Stimulated activated CD8-positive, alpha-beta memory T cell treated with anti-CD3 and anti-CD28 coated beads, Interleukin-7, amount 100 ng/mL, for 1 hour (primary cell): ENCODE measurements around the gene SPATC1L.
A peak's percentile ranks its signal among the peaks of the same experiment; 100 is the strongest.
"Not testable (repeated sequence)": the region's sequence is repeated elsewhere in the genome, so short reads cannot be mapped to it uniquely, and the experiment has no call there.

Source experiments
- DNase-seq, 2 donors: peaks; one replicate each; pipeline ENCODE4 v3.0.0-alpha.2; 2020; ENCODE audit warnings: low read depth in 2 of 2

The SPATC1L gene

GRCh38 chr21:46200877-46201803 lies 16.9 kb upstream of the SPATC1L start:
- not testable (repeated sequence) for DNase-seq

GRCh38 chr21:46199436-46200373 lies 15.4 kb upstream of the SPATC1L start:
- no peak for DNase-seq

GRCh38 chr21:46196733-46197132 lies 12.5 kb upstream of the SPATC1L start:
- DNase-seq, result no peak

- no peak for DNase-seq
These were observed 11.4 kb upstream of the SPATC1L start for GRCh38 chr21:46195595-46196195.

GRCh38 chr21:46194374-46195334 lies 10.4 kb upstream of the SPATC1L start:
- DNase-seq, result no peak

GRCh38 chr21:46193829-46194373 lies 9.6 kb upstream of the SPATC1L start:
- no peak for DNase-seq

GRCh38 chr21:46191686-46192575 lies 7.7 kb upstream of the SPATC1L start:
- DNase-seq, result no peak

- DNase-seq, result no peak
These were observed 7.0 kb upstream of the SPATC1L start for GRCh38 chr21:46191257-46191685.

GRCh38 chr21:46190491-46191131 lies 6.4 kb upstream of the SPATC1L start:
- DNase-seq, result no peak

- DNase-seq, result no peak
These were observed 5.8 kb upstream of the SPATC1L start for GRCh38 chr21:46189959-46190490.

GRCh38 chr21:46189213-46189958 lies 5.1 kb upstream of the SPATC1L start:
- DNase-seq, result no peak

GRCh38 chr21:46188226-46189212 lies 4.3 kb upstream of the SPATC1L start:
- no peak for DNase-seq

GRCh38 chr21:46187814-46188213 lies 3.6 kb upstream of the SPATC1L start:
- no peak for DNase-seq

- no peak for DNase-seq
These were observed 3.0 kb upstream of the SPATC1L start for GRCh38 chr21:46187261-46187660.

GRCh38 chr21:46185716-46186115 lies 1.5 kb upstream of the SPATC1L start:
- no peak for DNase-seq

GRCh38 chr21:46184625-46185555 lies 631 bp upstream of the SPATC1L start:
- DNase-seq, result peak; percentile 32 to 39
